Measurements from ENCODE around the gene ZNF474.

Gene ZNF474

DNA sequence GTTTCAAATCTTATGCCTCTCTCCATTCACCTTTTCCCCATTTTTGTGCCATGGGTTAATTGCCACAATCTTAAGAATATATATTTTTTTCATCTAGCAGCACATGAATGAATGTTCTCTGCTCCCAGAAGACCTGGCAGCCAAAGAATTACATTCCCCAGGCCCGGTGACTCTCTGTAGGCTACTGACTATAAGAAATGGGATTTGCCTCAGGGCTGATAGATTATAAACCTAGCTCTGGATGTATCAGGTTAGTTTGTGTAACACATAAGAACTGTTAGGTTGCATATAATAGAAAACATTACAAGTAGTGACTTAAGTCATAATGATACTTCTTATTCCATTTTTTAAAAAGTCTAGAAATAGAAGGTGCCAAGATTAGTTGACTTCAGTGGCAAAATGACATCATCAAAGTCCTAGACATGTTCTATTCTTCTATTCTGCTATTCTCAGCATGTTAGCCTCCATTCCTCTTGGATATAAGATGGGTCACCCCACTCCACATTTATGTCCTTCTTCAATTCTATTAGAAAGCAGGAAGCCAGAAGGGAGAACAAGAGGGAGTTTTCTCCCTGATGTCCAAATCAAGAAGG is 10.9 kb upstream of the ZNF474 start:
- DNase-seq (ENCODE audit: low read depth): no peak

DNA sequence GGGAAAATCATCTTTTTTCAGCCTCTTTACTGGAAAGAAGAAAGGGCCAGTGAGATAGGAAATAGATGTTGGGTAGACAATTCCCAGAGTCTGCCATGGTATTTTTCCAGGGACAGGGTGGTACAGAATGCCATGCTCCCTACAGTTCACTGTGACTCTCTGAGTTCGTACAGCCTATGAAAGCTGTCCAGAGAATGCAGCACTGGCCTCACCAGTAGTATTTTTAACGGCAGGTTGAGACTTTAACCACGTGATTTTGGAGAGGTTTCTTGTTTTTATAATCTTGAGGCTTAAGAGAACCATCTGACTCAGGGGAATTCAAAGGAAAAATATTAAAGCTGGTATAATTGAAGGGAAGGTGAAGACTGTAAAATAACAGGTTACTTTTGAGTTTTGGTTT is 10.1 kb upstream of the ZNF474 start:
- no peak for DNase-seq (ENCODE audit: low read depth)

DNA sequence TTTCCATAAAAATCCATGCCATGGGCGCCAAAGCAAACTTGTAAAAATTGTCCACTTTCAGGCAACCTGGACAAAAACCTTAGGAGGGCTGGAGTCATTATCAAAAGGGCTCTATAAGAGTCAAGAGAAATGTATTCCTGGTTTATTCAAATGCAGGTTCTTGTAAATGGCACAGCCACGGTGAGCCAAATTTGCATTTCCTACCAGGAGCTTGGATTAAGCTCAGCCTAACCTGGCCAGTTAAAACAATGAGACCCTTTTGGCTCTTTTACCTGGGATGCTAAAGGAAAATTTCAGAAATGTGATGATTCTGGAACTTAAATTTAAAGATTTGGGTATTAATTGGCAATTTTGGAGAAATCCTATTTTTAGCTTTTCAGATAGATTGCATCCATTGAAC is 8.9 kb upstream of the ZNF474 start:
- no peak for DNase-seq (ENCODE audit: low read depth)

DNA sequence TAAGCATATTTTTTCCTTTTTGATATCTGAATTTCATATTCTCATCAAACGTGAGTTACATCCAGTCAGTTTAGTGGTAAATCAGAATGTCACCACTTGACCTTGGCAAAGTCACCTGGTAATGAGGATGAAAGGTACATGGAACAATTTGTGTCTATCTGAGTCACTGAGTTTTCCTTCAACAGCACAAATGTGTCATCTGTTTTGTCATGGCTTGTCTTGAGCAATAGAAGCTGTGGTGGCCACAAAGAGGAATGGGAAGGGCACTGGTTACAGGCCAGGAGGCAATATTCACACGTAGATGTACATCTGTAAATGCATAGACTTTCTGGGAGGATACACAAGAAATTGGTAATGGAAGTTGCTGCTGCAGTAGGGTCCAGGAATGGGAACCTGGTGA is 8.4 kb upstream of the ZNF474 start:
- DNase-seq (ENCODE audit: low read depth): no peak

- DNase-seq (ENCODE audit: low read depth): no peak
Measured at GRCh38 chr5:122121479-122122465, 7.6 kb upstream of the ZNF474 start.

GRCh38 chr5:122124766-122125165 is 4.6 kb upstream of the ZNF474 start:
- no peak for DNase-seq (ENCODE audit: low read depth)

GRCh38 chr5:122126177-122126755 is 3.1 kb upstream of the ZNF474 start:
- peak; percentile 62 for DNase-seq (ENCODE audit: low read depth)

- peak; percentile 24 for DNase-seq (ENCODE audit: low read depth)
Measured at GRCh38 chr5:122126756-122127321, 2.5 kb upstream of the ZNF474 start.

GRCh38 chr5:122130152-122130551 is 806 bp downstream of the ZNF474 start:
- DNase-seq (ENCODE audit: low read depth): no peak

- DNase-seq (ENCODE audit: low read depth): no peak
Measured at GRCh38 chr5:122137702-122138101, 8.4 kb downstream of the ZNF474 start.

DNA sequence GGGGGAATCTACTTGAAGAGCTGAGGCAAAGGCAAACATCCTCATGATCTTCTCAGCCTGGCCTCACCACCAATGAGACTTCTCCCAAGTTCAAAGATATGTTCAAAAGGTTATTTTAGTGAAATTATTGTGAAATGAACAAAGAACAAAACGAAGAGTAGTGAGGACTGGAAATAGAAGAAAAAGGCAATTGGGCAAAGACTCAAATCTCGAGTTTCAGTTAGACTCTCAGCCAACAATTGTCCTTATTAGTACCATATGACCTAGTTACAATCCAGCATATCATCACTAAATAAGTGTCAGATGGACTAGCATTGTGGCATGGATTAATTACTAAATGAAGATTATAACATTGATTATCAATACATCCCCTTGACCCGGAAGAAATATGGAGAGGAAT is 9.0 kb downstream of the ZNF474 start:
- DNase-seq (ENCODE audit: low read depth): no peak

DNA sequence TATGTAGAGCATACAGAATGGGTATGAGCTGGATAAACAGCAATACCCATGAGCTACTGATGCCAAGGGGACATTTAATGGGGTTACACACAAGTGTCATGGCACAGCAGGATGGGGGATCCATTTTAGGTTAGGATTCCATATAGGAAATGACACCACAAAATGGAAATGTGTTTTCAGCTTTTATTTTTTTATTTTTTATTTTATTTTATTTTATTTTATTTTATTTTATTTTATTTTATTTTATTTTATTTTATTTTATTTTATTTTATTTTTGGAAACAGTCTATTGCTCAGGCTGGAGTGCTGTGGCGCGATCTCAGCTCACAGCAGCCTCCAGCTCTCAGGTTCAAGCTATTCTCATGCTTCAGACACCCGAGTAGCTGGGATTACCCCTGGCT is 11.6 kb downstream of the ZNF474 start:
- DNase-seq (ENCODE audit: low read depth): no peak

DNA sequence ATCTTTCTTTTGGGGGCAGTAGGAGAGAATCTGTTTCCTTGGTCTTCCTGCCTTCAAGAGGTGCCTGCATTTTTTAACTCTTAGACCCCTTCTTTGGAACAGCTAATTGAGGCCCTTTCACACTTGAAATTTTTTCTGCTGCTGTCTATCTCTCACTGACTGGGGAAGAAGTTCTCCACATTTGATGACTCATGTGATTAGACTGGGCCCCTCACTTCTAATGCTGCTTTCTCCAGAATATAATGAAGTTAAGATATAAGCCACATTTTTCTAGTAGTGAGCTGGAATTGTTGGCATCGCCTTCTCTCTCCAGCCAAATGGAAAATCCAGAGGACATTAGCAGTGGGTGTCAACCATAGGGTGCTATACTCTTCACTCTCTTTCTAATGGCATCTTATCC is 12.4 kb downstream of the ZNF474 start:
- no peak for DNase-seq (ENCODE audit: low read depth)

- peak; percentile 63 for DNase-seq (ENCODE audit: low read depth)
Measured at GRCh38 chr5:122142480-122143164, 13.3 kb downstream of the ZNF474 start.

DNA sequence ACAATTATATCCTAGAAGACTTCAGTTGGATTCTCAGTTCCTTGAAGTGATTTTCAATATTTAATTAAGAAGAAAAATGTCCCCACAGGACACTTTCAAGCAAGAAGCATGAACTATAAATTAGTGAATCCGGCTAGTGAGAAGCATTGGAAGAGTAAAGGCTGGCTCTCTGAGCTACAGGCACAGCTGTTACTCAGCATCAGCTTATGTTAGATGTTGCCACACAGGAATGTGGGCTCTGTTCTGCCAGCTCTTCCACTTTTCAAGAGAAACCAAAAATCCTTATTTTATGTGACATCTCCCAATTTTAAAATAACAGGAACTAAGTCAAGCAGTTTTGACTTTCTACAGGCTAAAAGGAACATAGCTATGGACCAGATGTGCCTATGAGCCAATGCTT is 14.9 kb downstream of the ZNF474 start:
- no peak for DNase-seq (ENCODE audit: low read depth)

- DNase-seq (ENCODE audit: low read depth): no peak
Measured at GRCh38 chr5:122145906-122146305, 16.6 kb downstream of the ZNF474 start.

GRCh38 chr5:122149321-122150090 is 20.2 kb downstream of the ZNF474 start:
- DNase-seq (ENCODE audit: low read depth): no peak

- DNase-seq (ENCODE audit: low read depth): no peak
Measured at GRCh38 chr5:122150215-122150614, 20.9 kb downstream of the ZNF474 start.

- DNase-seq (ENCODE audit: low read depth): peak; percentile 57
Measured at GRCh38 chr5:122151640-122152039, 22.3 kb downstream of the ZNF474 start.

DNA sequence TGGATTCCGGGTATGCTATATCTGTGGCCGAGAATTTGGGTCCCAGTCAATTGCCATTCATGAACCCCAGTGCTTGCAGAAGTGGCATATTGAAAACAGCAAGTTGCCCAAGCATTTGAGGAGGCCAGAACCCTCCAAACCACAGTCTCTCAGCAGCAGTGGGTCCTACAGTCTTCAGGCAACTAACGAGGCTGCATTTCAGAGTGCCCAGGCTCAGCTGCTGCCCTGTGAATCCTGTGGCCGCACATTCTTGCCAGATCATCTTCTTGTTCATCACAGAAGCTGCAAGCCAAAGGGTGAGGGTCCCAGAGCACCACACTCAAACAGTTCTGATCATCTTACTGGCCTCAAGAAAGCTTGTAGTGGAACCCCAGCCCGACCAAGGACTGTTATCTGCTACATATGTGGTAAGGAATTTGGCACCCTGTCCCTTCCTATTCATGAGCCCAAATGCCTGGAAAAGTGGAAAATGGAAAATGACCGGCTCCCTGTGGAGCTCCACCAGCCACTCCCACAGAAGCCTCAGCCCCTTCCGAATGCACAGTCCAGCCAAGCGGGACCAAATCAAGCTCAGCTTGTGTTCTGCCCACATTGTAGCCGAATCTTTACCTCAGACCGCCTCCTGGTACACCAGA is 23.0 kb downstream of the ZNF474 start:
- DNase-seq (ENCODE audit: low read depth): no peak

GRCh38 chr5:122153230-122153629 is 23.9 kb downstream of the ZNF474 start:
- peak; percentile 79 for DNase-seq (ENCODE audit: low read depth)

Data from GM04504 (cell line).